ENCODE results near the gene PSTK.

Gene PSTK

DNA sequence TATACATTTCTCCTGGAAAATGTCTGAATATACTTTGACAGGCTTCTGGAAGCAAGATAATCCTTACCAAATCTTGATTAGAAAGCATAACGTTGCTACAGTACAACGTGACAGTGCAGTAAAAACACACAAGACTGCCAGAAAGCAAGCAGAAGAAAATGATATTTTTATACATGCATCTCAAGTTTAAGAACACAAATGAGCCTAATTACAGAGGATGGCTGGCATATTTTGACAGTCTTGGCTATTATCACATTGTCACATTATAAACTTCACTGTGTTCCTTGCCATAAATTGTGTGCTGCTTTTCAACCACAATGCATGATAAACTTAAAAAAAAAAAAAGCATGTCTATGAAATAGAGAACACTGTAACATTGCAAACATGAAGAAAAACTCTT, 24.1 kb downstream of the PSTK start:
- TF ChIP-seq NFIC (IDR thresholded peaks at IDR 0.05) (no peak), ZBTB7A (IDR thresholded peaks at IDR 0.05; ENCODE audit: low read depth) (no peak), RAD21 (IDR thresholded peaks at IDR 0.05; ENCODE audit: low read depth) (no peak), TAF1 (IDR thresholded peaks at IDR 0.05; ENCODE audit: low read depth) (no peak), TEAD4 (IDR thresholded peaks at IDR 0.05) (no peak), FOXM1 (IDR thresholded peaks at IDR 0.05; ENCODE audit: borderline replicate concordance, low read depth) (no peak), TCF12 (IDR thresholded peaks at IDR 0.05; ENCODE audit: low read depth) (no peak), CREB1 (IDR thresholded peaks at IDR 0.05; ENCODE audit: low read depth) (no peak), EP300 (IDR thresholded peaks at IDR 0.05; ENCODE audit: borderline replicate concordance) (no peak)
- TF ChIP-seq, protein P1, sequence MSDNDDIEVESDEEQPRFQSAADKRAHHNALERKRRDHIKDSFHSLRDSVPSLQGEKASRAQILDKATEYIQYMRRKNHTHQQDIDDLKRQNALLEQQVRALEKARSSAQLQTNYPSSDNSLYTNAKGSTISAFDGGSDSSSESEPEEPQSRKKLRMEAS (IDR thresholded peaks at IDR 0.05) = no peak

DNA sequence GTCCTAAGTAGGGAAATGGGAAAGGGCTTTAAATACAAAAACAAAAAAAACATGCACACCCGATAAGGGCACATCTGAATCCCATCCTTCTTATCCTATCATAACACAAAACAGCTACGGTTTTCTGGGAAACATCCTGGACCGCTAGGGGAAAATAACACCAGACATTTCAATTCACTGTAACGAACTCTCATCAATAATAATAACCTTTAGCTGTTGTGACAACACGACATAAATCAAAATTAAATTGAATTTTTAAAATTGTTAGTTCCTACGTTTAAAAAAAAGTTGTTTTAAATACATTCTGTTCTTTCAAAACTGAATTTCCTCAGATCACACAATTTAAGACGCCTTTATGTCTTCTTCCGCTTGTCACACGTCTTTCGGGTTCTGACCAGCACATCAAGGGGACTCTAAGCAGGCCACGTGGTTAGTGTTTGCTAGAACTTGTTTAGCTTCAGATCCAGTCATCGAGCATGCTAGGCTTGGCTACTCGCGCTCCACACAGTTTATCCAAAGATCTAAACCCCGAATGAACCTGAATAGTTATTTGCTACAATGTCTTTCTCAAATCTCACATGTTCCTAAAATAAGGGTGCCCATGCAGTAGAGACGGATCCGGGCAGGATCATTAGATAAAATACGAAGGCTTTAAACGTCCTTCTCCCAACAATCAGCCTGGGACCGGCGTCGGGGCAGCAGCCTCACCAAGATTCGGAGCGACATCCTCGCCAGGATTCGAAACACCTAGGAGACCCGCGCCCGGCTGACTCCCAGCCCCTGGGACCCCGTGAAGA, 27.6 kb downstream of the PSTK start:
- TF ChIP-seq, protein P2, sequence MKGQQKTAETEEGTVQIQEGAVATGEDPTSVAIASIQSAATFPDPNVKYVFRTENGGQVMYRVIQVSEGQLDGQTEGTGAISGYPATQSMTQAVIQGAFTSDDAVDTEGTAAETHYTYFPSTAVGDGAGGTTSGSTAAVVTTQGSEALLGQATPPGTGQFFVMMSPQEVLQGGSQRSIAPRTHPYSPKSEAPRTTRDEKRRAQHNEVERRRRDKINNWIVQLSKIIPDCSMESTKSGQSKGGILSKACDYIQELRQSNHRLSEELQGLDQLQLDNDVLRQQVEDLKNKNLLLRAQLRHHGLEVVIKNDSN (IDR thresholded peaks at IDR 0.05) = peak; percentile 80
- no peak for TF ChIP-seq NFIC (IDR thresholded peaks at IDR 0.05)
- TF ChIP-seq, protein P1 (IDR thresholded peaks at IDR 0.05) = peak; percentile 93

- TF ChIP-seq FOXM1 (IDR thresholded peaks at IDR 0.05; ENCODE audit: borderline replicate concordance, low read depth) (peak; percentile 11; the same call in 1 of the 2 replicates), CREB1 (IDR thresholded peaks at IDR 0.05; ENCODE audit: low read depth) (0 out of 2 replicates have a peak, but pooled peaks have one; percentile 24), YY1 (IDR thresholded peaks at IDR 0.05; ENCODE audit: low read depth) (peak; percentile 99), TCF12 (IDR thresholded peaks at IDR 0.05; ENCODE audit: low read depth) (peak; percentile 56), TEAD4 (IDR thresholded peaks at IDR 0.05) (no peak), NFIC (IDR thresholded peaks at IDR 0.05) (no peak; the same call in 1 of the 2 replicates), RAD21 (IDR thresholded peaks at IDR 0.05; ENCODE audit: low read depth) (no peak), EGR1 (IDR thresholded peaks at IDR 0.05) (peak; percentile 42; the same call in 1 of the 2 replicates), CEBPB (IDR thresholded peaks at IDR 0.05) (no peak), TAF1 (IDR thresholded peaks at IDR 0.05; ENCODE audit: low read depth) (peak; percentile 95), ZBTB7A (IDR thresholded peaks at IDR 0.05; ENCODE audit: low read depth) (no peak), EP300 (IDR thresholded peaks at IDR 0.05; ENCODE audit: borderline replicate concordance) (peak; percentile 23; the same call in 1 of the 2 replicates)
- TF ChIP-seq, protein P3, sequence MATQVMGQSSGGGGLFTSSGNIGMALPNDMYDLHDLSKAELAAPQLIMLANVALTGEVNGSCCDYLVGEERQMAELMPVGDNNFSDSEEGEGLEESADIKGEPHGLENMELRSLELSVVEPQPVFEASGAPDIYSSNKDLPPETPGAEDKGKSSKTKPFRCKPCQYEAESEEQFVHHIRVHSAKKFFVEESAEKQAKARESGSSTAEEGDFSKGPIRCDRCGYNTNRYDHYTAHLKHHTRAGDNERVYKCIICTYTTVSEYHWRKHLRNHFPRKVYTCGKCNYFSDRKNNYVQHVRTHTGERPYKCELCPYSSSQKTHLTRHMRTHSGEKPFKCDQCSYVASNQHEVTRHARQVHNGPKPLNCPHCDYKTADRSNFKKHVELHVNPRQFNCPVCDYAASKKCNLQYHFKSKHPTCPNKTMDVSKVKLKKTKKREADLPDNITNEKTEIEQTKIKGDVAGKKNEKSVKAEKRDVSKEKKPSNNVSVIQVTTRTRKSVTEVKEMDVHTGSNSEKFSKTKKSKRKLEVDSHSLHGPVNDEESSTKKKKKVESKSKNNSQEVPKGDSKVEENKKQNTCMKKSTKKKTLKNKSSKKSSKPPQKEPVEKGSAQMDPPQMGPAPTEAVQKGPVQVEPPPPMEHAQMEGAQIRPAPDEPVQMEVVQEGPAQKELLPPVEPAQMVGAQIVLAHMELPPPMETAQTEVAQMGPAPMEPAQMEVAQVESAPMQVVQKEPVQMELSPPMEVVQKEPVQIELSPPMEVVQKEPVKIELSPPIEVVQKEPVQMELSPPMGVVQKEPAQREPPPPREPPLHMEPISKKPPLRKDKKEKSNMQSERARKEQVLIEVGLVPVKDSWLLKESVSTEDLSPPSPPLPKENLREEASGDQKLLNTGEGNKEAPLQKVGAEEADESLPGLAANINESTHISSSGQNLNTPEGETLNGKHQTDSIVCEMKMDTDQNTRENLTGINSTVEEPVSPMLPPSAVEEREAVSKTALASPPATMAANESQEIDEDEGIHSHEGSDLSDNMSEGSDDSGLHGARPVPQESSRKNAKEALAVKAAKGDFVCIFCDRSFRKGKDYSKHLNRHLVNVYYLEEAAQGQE (IDR thresholded peaks at IDR 0.05; ENCODE audit: low read depth) = no peak
- TF ChIP-seq, protein P2 (IDR thresholded peaks at IDR 0.05) = no peak
- TF ChIP-seq, protein P1 (IDR thresholded peaks at IDR 0.05) = peak; percentile 84
These were observed 28.3 kb downstream of the PSTK start, which contains the start of the genes ACADSB and IKZF5 for GRCh38 chr10:123008355-123009104. Gene ACADSB (plus strand): TSS chr10:123009006. CDS start chr10:123009030, 24 bp downstream. Gene IKZF5 (minus strand): TSS chr10:123008795. CDS start chr10:122998625, 10,170 bp downstream.

DNA sequence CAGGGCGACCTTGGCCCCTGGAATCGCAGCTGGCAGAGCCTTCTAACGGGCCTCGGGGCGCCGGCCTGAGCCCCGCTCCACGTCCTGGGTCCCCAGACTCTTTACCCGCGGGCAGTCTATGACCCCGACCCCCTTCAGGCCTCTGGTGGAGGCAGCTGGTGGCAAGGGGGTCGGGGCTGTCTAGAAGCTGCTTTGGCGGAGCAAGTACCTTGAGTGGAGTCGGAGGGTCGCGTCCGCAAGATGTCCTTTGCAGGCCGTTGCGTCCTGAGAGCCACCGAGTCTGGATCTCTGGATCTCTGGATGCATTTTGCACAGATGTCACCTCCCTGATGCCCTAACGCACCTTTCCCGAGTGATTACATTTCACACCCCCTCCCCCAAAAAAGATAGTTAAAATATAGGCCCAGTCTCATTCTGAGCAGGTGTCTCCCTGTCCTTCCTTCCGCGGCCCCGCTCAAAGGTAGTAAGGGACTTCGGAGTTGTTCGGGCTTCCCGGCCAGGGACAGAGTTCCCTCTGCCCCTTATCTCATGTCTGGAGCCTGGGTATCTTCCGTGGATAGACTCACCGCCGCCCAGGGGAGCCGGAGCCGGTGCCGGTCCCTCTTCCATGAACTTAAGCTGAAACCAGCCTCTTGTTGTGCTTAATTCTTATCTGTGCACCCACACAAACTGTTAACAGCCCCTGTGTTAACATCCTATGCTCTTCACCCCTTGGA, 29.1 kb downstream of the PSTK start:
- TF ChIP-seq, protein P3 (IDR thresholded peaks at IDR 0.05; ENCODE audit: low read depth) = no peak
- peak; percentile 57; the same call in 1 of the 2 replicates for TF ChIP-seq ZBTB7A (IDR thresholded peaks at IDR 0.05; ENCODE audit: low read depth)

GRCh38 chr10:123011987-123012386, 31.8 kb downstream of the PSTK start:
- TF ChIP-seq FOXM1 (IDR thresholded peaks at IDR 0.05; ENCODE audit: borderline replicate concordance, low read depth) (no peak), TCF12 (IDR thresholded peaks at IDR 0.05; ENCODE audit: low read depth) (no peak), NFIC (IDR thresholded peaks at IDR 0.05) (no peak), EGR1 (IDR thresholded peaks at IDR 0.05) (no peak), RAD21 (IDR thresholded peaks at IDR 0.05; ENCODE audit: low read depth) (no peak), CEBPB (IDR thresholded peaks at IDR 0.05) (no peak)
- TF ChIP-seq, protein P1 (IDR thresholded peaks at IDR 0.05) = no peak
- TF ChIP-seq, protein P2 (IDR thresholded peaks at IDR 0.05) = no peak
